ENCODE results near the gene FGD5.

DNA sequence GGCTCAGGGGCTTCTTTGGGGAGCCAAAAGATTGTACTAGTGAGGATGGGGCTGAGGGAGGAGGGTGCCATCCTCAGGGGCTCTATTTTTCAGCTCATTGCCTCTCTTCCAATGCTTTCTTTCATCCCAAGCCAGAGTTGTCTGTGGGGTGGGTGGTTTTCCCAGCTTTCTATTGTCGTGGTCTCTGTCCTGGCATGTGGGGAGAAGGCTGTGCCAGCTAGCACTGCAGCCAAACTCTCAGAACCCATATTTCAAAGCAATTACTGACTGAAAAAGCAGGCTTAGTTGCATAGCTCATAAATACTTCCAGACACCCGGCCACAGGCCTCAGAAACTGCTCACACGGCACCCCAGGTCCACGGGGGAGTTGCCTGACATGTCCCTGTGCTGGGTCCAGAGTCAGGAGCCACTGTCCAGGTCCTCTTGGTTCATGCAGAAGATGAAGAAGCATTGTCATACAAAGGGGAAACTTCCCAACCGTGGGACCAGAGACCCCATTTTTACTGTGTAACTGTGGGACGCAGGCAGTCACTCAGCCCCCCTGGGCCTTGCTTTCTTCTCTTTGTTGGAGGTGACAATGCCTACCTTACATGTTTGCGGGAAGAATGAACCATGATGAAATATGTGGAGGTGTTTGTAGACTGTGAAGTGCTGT, 27.6 kb downstream of the FGD5 start:
- TF ChIP-seq, protein P1, sequence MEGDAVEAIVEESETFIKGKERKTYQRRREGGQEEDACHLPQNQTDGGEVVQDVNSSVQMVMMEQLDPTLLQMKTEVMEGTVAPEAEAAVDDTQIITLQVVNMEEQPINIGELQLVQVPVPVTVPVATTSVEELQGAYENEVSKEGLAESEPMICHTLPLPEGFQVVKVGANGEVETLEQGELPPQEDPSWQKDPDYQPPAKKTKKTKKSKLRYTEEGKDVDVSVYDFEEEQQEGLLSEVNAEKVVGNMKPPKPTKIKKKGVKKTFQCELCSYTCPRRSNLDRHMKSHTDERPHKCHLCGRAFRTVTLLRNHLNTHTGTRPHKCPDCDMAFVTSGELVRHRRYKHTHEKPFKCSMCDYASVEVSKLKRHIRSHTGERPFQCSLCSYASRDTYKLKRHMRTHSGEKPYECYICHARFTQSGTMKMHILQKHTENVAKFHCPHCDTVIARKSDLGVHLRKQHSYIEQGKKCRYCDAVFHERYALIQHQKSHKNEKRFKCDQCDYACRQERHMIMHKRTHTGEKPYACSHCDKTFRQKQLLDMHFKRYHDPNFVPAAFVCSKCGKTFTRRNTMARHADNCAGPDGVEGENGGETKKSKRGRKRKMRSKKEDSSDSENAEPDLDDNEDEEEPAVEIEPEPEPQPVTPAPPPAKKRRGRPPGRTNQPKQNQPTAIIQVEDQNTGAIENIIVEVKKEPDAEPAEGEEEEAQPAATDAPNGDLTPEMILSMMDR (conservative IDR thresholded peaks at IDR 0.05 in 1 of 2, IDR thresholded peaks at IDR 0.05 in 1 of 2; ENCODE audit: low read depth in 1 of 2, low read length in 2 of 2) = no peak
- no peak for TF ChIP-seq EZH2 (IDR thresholded peaks at IDR 0.05; ENCODE audit: low read length, missing control alignments)
